Stimulated activated CD8-positive, alpha-beta memory T cell treated with anti-CD3 and anti-CD28 coated beads, Interleukin-15, amount 100 ng/mL, for 4 hours (primary cell): ENCODE results near the gene DPYD.

Experiments
- DNase-seq, 2 donors: peaks; one replicate each; pipeline ENCODE4 v3.0.0-alpha.2; 2020; ENCODE audit warnings: low read depth in 2 of 2

Gene DPYD

DNA sequence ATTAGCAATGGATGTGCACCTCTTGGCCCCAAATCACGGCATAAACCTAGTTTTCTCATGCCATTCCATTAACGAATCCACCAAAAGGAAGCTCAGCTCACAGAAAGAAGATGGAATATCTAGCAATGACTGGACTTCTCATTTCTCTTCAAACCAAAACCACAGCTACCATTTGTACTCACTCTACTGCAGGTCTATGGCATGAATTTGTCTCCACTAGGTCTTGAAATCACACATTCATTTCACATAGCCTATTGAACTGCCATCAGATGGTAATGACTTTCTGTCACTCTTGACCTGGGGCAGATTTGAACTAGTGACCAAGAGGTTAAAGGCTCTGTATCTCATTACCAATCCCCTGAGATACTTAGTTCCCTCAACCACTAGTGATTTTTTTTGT, 382.7 kb downstream of the DPYD start:
- DNase-seq: no peak

DNA sequence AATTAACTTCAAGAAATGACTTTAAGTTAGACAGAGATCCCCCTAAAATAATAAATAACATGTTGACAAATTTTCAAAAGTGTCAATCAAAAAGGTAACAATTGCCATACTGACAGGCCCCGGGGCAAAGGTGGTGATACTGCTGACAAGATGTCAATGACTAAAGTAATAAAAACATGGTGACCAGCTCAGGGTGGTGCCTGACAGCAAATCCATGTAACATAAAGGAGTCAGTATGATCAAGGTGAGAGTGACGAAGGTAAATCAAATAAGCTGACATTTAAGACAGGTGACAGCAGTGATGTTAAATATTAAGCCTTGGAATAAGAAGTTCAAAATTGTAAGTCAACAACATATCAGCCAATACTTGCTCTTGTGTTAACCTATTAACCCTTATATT, 387.5 kb downstream of the DPYD start:
- DNase-seq: no peak

DNA sequence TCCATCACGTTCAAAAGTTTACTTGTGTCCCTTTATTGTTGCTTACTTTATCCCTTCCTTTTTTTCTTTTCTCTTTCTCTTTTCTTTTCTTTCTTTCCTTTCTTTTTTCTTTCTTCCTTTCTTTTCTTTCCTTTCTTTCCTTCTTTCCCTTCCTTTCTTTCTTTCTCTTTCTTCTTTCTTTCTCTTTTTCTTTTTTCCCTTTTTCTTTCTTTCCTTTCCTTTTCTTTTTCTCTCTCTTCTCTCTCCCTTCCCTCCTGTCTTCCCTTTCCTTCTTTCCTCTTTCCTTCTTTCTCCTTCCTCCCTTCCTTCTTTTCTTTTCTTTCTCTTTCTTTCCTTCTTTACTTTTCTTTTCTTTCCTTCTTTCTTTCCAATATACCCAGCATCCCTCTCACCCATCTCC, 391.2 kb downstream of the DPYD start:
- no peak for DNase-seq

DNA sequence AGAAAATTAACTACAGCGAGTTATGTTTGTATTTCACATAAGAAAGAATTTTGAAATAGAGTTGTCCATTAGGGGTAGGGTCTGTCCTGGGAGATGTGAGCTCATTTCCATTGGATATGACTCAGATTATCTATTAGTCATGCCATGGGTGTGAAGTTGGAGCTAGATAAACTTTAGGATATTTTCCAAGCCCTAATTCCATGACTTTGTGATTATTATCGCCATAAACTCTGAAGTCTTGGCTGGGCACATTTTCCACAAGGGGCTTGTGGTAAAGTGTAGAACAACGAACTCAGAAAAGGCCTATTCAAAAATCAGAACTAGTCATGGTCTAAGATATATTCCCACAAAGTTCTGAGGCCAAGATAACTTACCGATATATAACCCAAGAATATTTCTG, 396.6 kb downstream of the DPYD start:
- DNase-seq: no peak

DNA sequence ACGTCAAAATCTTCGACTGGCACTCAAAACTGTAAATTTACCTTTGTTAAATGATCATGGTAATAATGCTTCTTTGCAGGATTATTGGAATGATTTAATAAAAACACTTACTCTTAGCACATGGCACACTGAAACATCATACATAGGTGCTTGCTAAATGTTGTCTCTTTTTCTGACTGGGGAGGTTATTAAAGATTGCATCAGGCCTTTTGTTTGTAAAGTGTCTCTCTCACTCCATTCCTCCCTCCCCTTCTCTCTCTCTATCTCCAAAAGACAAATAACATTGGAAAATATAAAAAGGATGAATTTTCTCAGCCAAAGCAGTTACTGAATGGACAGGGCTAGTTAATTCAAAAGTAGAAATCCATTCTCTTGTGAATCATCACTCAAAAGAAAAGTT, 404.2 kb downstream of the DPYD start:
- DNase-seq: no peak

DNA sequence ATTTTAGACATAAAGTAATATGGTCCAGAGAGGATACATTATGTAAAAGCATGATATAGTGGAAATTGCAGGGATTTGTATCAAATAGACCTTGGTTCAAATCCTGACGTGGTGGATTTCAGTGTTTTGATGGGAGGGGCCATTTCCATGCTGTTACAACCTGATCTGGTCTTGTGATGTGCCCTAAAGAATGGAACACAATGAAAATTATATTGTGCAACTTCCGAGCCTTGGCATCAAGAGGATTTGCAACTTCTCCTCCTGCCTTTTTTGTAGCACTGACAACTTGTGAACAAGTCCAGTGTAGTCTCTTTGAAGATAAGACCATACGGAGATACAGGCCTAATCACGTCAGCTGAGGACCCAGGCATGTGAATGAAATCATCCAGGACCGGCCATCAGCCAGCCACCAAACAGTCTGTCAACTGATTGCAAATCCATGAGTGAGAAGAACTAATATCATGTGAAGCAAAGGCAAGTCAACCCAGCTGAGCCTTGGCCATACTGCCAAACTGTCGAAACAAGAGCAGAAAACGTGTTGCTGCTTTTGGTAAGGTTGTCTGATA, 412.1 kb downstream of the DPYD start:
- no peak for DNase-seq

DNA sequence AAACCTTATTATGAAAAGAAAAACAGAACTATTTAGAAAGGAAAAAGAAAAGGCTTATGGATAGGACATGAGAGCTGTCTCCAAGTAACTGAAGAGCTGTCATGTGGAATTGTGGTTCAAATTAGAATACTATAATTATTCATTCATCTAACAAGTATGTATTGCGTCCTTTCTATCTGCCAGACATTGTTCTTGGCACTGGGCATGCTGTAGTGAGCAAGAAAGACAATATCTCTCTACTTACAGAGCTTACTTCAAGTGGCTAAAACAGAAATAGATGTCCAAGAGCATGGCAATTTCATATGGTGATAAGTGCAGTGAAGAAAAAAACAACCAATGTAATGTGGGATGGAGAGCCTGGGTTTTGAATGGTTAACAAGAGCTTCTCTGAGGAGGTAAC, 413.0 kb downstream of the DPYD start:
- DNase-seq: no peak

DNA sequence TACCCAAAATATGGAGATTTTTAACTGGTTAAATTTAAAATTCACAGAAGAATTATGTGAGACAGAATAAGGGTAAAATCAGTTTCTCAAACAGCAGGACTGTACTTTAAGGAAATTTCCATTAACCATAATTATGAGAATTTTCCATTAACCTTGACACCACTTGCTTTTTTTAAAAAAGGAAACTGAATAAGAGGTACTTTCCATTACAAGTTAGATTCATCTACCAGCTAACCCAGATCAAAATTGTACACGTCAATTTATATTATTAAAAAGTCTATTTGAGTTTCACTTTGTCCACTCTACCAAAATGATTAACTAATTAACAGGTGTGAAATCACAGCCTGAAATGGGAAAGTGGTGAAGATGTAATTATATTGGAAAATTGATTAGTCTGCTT, 414.5 kb downstream of the DPYD start:
- no peak for DNase-seq

DNA sequence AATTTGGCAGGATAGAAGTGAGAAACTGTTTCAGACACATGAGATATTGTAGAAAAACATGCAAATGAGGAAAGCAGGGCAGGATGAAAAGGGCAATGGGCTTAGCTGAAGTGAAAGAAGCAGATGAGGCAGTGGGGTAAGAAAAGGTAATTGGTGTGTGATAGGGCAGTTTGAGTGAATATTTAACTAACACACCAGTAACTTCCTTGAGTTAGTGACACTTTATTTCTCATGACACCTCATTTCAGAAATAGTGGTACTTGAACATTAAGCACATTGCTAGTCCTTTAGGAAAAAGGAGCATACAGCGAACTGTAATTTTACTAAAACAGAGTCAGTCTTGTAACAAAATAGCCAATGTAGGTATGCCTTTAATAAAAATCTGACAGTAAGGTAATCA, 415.0 kb downstream of the DPYD start:
- DNase-seq: no peak

DNA sequence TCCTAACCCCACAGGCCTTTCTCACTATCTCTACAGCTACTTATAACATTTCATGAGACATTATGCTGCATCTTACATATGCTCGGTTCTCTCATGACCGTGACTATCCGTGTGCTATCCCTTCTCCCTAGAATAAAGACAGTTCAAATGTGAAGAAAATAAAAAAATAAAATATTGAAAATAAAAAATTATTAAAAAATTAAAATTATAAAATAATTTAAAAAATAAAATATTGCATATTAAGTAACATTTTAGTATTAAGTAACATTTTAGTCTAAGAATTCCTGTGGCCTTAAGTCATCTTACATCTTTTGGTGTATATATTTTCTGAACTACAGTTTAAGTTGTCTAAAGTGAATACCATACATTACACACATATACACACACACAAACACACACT, 415.5 kb downstream of the DPYD start:
- DNase-seq: no peak

DNA sequence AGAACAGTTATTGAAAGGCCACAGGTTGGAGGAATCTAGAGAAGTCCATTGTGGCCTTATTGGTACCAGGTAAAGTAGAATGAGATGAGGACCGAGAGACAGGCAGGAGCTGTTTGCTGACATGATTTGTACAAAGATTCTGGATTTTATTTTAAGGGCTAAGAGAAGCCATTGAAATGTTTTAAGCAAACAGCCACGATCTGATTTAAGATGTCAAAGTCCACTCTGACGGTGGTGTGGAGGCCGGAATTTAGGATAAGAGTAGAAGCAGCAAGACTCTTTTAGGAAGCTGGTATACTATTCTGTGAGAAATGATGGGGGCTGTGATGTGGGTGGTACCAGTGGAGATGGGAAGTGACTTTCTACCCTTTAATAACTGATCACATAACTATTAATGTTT, 418.5 kb downstream of the DPYD start:
- no peak for DNase-seq

DNA sequence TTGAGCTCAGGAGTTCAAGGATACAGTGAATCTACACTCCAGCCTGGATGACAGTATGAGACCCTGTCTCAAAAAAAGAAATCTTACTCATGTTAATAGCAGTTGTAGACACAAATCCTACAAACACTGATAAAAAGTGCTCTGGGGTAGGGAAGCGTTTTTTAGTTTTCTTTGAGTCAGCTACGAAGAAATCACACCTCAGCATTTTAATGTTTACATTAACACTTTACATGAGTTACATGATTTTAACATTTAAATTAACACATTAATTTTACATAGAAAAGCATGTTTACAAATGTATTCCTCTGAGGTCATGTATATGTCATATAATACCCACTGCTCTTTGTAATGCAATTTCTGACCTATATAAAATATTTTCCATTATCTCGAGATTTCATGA, 419.2 kb downstream of the DPYD start:
- DNase-seq: no peak

DNA sequence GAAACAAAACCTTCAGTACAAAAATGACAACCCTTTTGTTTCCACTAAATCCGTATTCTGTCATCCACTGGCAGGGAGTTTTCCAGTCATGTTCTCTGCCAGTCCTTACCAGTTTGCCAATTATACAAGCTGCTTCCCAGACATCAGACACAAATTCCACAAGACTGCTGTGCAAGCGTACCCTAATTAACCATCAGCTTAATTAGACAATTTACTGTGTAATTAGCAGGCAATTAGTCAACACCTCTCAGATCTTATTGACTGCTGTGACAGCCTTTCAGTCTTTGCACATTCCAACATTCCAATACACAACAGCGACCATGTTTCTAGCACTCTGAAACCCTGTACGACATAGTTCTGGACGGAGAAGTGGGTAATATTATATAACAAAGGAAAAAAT, 420.1 kb downstream of the DPYD start:
- DNase-seq: no peak

DNA sequence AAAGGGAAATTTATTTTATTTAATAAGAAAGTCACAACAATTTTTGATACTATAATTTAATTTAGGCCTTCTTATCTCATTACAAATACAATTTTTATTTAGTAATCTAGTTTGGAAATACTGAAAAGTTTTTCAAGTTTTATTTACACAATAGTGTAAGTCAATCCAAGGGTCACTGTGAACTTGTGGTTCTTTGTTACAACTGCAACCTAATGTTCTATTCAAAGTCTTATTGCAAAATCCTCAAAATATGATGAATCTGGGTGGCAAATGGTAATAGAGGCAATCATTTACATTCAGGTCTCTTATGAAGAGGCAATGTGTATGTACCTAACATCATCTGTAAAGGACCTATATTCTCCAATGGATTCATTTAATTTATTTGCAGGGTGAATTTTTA, 421.2 kb downstream of the DPYD start:
- no peak for DNase-seq

DNA sequence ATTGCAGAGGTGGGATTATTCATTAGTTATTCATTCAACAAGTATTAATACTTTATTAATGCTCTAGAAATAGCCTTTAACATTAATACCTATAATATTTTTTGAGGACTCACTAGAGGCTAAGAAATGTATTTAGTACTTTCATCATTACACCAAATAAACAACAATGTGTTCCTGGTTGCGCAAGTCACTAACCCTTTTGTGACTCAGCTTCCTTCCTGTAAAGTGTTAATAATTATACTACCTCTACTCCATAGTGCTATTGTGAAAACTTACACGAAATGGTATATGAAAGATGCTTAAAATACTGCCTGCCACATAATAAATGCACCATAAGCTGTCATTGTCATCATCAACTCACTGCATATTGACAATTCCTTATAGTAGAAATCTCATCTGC, 431.0 kb downstream of the DPYD start:
- no peak for DNase-seq

DNA sequence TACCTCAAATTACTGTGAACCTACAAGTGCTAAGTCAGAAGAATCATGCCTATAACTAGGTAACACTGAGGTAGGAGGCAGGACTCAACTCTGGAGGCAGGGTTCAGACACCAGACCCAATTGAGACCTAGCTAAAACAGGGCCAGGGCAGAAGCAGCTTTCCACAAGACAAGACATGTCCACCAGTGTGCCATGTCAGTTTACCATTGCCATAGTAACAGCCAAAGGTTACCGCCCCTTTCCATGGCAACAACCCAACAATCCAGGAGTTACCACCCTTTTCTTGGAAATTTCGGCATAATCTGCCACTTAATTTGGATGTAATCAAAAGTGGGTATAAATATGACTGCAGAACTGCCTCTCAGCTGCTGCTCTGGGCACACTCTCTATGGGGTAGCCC, 432.3 kb downstream of the DPYD start:
- DNase-seq: no peak

DNA sequence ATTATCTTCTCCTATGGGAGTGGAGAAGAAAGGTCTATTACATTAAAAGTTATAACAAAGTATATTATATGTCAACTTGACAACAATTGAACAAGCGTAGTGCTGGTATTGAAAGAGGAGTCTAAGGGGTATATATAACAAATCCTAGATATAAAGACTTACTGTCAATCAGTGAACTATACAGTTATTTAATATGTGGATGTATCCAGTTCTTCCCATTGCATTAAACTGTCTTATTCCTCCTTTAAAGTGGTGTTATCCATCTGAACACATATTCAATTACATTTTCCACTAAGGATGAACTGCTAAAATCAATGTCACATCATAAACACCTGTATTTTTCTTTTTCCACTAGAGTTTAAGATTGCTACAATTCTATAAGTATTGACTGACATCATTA, 438.8 kb downstream of the DPYD start:
- DNase-seq: no peak

DNA sequence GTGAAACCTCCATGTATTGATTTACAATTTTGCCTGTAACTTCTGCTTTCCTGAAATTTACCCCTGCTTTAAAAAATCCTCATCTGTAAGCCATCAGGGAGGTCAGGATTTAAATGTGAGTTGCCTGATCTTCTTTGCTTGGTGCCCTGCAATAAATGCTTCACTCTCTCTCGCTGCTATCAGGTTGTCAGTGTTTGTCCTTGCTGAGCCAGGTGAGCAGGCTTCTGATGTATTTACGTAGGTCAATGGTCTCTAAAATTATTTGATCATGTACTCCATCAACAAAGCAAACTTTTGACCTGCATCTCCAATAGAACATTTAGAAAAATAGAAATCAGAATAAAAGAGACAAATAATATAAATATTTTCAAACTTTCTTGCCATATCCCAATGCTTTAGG, 453.4 kb downstream of the DPYD start:
- no peak for DNase-seq

DNA sequence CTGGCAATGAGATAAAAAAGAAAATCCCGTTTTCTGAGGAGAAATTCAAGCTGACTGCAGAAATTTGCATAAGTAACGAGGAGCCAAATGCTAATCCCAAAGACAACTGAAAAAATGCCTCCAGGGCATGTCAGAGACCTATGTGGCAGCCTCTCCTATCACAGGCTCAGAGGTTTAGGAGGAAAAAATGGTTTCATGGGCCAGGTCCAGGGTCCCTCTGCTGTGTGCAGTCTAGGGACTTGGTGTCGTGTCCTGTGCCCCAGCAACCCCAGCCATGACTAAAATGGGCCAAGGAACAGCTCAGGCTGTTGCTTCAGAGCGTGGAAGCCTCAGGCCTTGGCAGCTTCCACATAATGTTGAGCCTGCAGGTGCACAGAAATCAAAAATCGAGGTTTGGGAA, 456.5 kb downstream of the DPYD start:
- DNase-seq: no peak

DNA sequence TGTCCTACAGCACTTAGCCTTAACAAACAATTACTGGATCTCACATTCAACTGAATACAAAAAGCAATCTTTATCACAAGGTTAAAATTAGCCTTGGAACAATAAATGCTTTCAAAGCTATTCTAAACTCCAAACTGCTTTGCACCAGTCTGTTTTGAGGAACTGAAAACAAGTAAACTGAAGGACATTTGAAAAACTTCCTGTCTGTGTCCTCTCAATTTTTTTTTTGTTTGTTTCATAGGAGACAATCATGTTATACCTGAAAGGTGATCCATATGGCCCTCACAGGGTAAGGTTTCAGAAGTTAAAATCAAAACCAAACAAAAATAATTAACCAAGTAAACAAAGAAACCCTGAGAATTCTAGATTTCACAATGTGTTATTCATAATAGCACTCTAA, 459.1 kb downstream of the DPYD start:
- no peak for DNase-seq

DNA sequence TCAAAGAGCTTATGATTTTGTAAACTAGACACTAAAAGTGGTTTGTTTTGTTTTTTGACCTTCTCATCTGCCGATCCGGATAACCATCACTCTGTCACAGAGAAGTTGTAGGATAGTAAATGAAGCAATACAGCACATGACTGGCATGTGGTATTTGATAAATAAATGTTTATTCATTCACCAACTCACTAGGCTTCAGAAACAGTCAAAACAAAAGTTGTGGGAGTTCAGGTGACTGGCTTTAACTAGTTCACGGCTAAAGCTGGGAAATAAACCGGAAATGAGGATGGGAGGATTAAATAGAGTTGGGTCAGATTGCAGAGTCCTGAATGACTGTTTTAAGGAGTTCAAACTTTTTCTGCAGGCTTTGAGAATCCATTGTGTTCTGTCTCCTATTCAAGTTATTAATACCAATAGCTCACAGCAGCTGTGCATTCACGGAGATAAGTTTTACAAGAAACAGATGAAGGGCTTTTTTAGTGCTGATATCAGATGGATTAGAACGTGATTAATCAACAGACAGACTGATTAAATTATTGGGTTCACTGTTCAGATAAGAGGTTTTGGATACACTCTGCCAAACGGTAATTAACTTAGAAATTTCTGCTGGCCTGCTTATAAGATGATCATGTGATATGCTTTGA, 463.3 kb downstream of the DPYD start:
- DNase-seq: no peak

DNA sequence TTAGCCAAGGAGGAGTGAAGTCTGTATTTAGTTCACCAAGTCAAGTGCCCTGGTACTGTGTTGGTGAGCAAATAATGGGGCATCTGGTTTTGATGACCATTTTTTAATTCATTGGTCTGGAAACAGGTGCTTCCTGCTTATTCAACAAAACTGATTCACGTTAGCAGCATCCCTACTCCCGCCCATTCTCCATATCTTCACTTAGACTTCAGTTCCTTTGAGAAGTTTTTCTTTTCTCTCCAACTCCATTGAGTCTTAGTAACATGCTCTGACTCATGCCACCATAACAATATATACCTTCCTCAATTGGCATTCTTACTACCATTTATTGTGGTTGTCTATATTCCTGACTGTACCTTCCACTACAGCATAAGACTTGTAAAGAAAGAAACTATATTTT, 468.9 kb downstream of the DPYD start:
- no peak for DNase-seq

DNA sequence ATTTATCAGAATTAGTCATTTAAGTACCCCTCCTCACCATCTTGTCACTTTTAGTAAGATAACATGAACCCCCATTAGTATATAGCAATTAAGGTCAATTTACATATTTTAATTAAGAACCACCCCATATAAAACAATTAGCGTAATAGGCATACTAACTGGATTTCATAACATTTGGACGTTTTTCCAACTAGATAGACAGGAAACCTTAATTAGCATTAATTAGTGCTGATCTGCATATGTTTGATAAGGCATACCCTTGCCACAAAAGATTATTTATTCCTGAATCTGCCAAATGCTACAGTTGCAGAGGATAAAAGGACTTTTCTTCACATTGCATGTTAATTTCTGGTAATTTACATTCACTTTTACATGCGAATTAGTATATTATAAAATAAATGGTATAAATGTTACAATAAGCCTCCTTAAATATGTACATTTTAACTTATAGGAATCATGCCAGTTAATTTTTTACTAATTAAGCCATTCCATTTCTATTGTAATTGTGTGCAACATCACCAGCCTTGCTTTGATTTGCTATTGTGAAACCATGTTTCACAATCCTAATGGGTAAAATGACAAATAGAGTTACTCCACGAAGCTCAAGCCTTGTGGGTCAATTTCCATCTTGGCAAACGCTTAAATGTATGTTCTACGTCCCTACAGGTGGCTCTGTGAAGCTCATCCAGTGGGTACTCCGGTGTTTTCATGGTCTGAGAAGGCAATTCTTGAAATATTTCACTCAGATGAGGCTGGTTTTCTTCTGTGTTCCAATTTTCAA, 469.6 kb downstream of the DPYD start:
- DNase-seq: no peak

DNA sequence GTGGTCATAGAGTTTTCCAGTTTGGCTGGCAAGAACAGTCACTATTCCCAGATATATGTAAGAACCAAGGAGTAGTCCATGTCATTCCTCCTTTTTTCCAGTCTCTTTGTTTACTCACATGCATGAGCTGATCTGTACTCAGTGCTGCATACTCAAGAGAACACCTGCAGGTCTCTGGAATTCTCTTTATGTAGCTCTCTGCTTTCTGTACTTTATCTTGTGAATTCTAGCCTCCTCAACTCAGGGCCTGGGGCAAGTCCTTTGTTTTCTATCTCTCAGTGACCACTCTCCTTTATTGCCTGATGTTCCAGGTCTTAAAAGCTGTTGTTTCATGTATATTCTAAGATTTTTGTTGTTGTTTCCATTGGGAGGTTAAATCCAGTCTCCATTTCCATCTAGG, 478.9 kb downstream of the DPYD start:
- no peak for DNase-seq
